SU-DHL-6 (cell line): ENCODE results near the gene HMGA1.

Experiments
- H2AFZ ChIP-seq: fragments of 200-600 bp; sonication (generic); 2 replicates; pipeline ENCODE4 v1.6.1; 2014; ENCODE audit warnings: low read depth, mild to moderate bottlenecking, moderate library complexity, mixed read lengths, antibody characterized with exemption, low read length; ENCODE audit not compliant: severe bottlenecking
- H3F3A ChIP-seq: fragments of 200-600 bp; shearing (Covaris generic); 2 replicates; pipeline ENCODE4 v1.6.0; 2016; ENCODE audit warnings: antibody characterized with exemption, mild to moderate bottlenecking; ENCODE audit not compliant: insufficient read depth
- H3K27ac ChIP-seq: fragments of 200-600 bp; sonication (generic); 2 replicates; pipeline ENCODE4 v1.5.1; 2016; ENCODE audit warnings: low read depth, mild to moderate bottlenecking, low read length, moderate library complexity, mixed read lengths
- H3K27me3 ChIP-seq: fragments of 200-600 bp; sonication (generic), shearing (Covaris generic); 2 replicates; pipeline ENCODE4 v1.6.0; 2014; ENCODE audit warnings: mild to moderate bottlenecking, low read length
- H3K36me3 ChIP-seq: fragments of 200-600 bp; sonication (generic); 2 replicates; pipeline ENCODE4 v1.6.1; 2014; ENCODE audit warnings: mild to moderate bottlenecking, low read length, mixed read lengths
- H3K4me2 ChIP-seq: fragments of 300-600, 200-600 bp; shearing (Covaris generic), sonication (generic); 2 replicates; pipeline ENCODE4 v1.6.0; 2014; ENCODE audit warnings: low read length, low read depth, mild to moderate bottlenecking; ENCODE audit not compliant: poor library complexity, severe bottlenecking
- H3K4me3 ChIP-seq: fragments of 200-600 bp; sonication (generic); 2 replicates; pipeline ENCODE4 v1.5.1; 2014; ENCODE audit warnings: antibody characterized with exemption, low read length, mild to moderate bottlenecking, mixed read lengths; ENCODE audit not compliant: insufficient read depth, poor library complexity, severe bottlenecking
- H3K79me2 ChIP-seq: fragments of 200-600 bp; sonication (generic); 2 replicates; pipeline ENCODE4 v1.6.1; 2014; ENCODE audit warnings: mild to moderate bottlenecking, low read length, moderate library complexity; ENCODE audit not compliant: insufficient read depth
- H3K9ac ChIP-seq: fragments of 200-600 bp; sonication (generic); 2 replicates; pipeline ENCODE4 v1.7.0; 2014; ENCODE audit warnings: mild to moderate bottlenecking, low read length
- H3K9me2 ChIP-seq: fragments of 200-600 bp; sonication (generic); replicated peaks from 2 replicates; pipeline ENCODE4 v1.6.1; 2014; ENCODE audit warnings: low read length; ENCODE audit not compliant: insufficient read depth
- H3K9me3 ChIP-seq: fragments of 200-600 bp; sonication (generic); 2 replicates; pipeline ENCODE4 v1.6.1; 2014; ENCODE audit warnings: low read length, mixed read lengths; ENCODE audit not compliant: insufficient read depth
- H4K20me1 ChIP-seq: fragments of 200-600 bp; sonication (generic); 2 replicates; pipeline ENCODE4 v1.6.1; 2014; ENCODE audit warnings: low read depth, mild to moderate bottlenecking, antibody characterized with exemption, low read length, moderate library complexity, mixed read lengths
- EZH2phosphoT487 ChIP-seq: fragments of 200-600 bp; sonication (generic), shearing (Covaris generic); conservative IDR thresholded peaks from 2 replicates; pipeline ENCODE4 v1.6.1; 2018; ENCODE audit warnings: mild to moderate bottlenecking, antibody characterized with exemption, low read length, moderate library complexity, mixed read lengths
- TF ChIP-seq, protein P1 (sequence below): fragments of 200-600 bp; sonication (generic); IDR thresholded peaks from one replicate; pipeline ENCODE4 v1.5.1; 2017; ENCODE audit warnings: antibody characterized with exemption, mild to moderate bottlenecking, low read length, moderate library complexity; ENCODE audit not compliant: insufficient read depth, poor library complexity, severe bottlenecking

Gene HMGA1

GRCh38 chr6:34231566-34232336 lies 4.9 kb upstream of the HMGA1 start:
- Histone ChIP-seq H3F3A (peaks cover 8% of the 10 kb centered on the region), H3K4me3 (no peak overlapping the region), H2AFZ (no peak overlapping the region), H3K9me2 (no peaks in the 10 kb centered on the region), H3K27me3 (no peaks in the 10 kb centered on the region), H3K9ac (no peak overlapping the region), H3K9me3 (no peaks in the 10 kb centered on the region), H3K4me2 (no peak overlapping the region), H3K36me3 (no peaks in the 10 kb centered on the region), H3K79me2 (no peaks in the 10 kb centered on the region), H3K27ac (no peak overlapping the region), H4K20me1 (no peaks in the 10 kb centered on the region)
- TF ChIP-seq EZH2phosphoT487, result no peak
- TF ChIP-seq, protein P1, sequence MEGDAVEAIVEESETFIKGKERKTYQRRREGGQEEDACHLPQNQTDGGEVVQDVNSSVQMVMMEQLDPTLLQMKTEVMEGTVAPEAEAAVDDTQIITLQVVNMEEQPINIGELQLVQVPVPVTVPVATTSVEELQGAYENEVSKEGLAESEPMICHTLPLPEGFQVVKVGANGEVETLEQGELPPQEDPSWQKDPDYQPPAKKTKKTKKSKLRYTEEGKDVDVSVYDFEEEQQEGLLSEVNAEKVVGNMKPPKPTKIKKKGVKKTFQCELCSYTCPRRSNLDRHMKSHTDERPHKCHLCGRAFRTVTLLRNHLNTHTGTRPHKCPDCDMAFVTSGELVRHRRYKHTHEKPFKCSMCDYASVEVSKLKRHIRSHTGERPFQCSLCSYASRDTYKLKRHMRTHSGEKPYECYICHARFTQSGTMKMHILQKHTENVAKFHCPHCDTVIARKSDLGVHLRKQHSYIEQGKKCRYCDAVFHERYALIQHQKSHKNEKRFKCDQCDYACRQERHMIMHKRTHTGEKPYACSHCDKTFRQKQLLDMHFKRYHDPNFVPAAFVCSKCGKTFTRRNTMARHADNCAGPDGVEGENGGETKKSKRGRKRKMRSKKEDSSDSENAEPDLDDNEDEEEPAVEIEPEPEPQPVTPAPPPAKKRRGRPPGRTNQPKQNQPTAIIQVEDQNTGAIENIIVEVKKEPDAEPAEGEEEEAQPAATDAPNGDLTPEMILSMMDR, result no peak

DNA sequence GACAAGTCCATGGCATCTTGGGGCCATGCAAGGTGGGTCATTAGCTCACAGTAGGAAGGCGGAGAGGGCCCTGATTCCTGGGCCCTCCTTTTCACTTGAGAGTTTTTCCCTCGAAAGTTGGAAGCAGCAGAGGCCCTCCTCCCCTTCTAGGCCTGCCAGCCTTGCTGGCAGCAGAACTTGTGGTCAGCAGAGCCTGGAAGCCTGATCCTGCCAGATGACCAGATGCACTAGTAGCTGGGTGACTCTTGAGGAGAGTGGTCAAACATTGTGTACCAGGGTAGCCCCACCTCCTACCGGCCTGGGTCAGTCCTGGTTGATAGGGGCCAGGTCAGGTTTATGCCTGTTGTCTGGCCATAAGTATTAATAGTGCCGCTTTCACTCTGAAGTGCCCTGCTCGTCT lies 3.8 kb upstream of the HMGA1 start:
- H3K9me2 ChIP-seq, result no peaks in the 10 kb centered on the region
- H3K9ac ChIP-seq, result no peak overlapping the region
- H2AFZ ChIP-seq, result no peak overlapping the region
- no peaks in the 10 kb centered on the region for H3K36me3 ChIP-seq
- peaks cover 8% of the 10 kb centered on the region for H3F3A ChIP-seq
- H3K4me3 ChIP-seq, result no peak overlapping the region
- H3K27ac ChIP-seq, result no peak overlapping the region
- no peaks in the 10 kb centered on the region for H4K20me1 ChIP-seq
- no peak for TF ChIP-seq EZH2phosphoT487
- TF ChIP-seq, protein P1, result no peak
- no peaks in the 10 kb centered on the region for H3K9me3 ChIP-seq
- no peak overlapping the region for H3K4me2 ChIP-seq
- peaks cover 5% of the 10 kb centered on the region for H3K79me2 ChIP-seq
- H3K27me3 ChIP-seq, result no peaks in the 10 kb centered on the region

- H3K9ac ChIP-seq, result no peak overlapping the region
- peaks cover under 1% of the 10 kb centered on the region for H3K36me3 ChIP-seq
These were observed 2.8 kb upstream of the HMGA1 start for GRCh38 chr6:34233867-34234266.

More at GRCh38 chr6:34233867-34234266, 2.8 kb upstream of the HMGA1 start:
- Histone ChIP-seq H3F3A (peaks cover 16% of the 10 kb centered on the region), H3K27me3 (no peaks in the 10 kb centered on the region), H3K9me3 (no peaks in the 10 kb centered on the region), H3K4me2 (no peak overlapping the region), H4K20me1 (0 out of 2 replicates have a peak, but pooled peaks cover under 1% of the 10 kb centered on the region), H3K79me2 (peaks cover 14% of the 10 kb centered on the region), H2AFZ (no peak overlapping the region), H3K4me3 (no peak overlapping the region), H3K27ac (no peak overlapping the region), H3K9me2 (no peaks in the 10 kb centered on the region)
- TF ChIP-seq, protein P1, result no peak
- no peak for TF ChIP-seq EZH2phosphoT487
